DLD1 (cell line): ENCODE measurements around the gene HPS1.
"Not testable (repeated sequence)": the region's sequence is repeated elsewhere in the genome, so short reads cannot be mapped to it uniquely, and the experiment has no call there.

Experiments
- in situ Hi-C: cut with HindIII; loops from 2 replicates; pipeline ENCODE4 v1.10.0; 2017; ENCODE audit warnings: low sequenced_read_pairs

Gene HPS1

GRCh38 chr10:98396096-98397063, 50.4 kb downstream of the HPS1 start:
- in situ Hi-C loops, result no loop called here

- in situ Hi-C loops, result no loop called here
Observed at GRCh38 chr10:98394851-98395440, 51.8 kb downstream of the HPS1 start.

- in situ Hi-C loops, result no loop called here
Observed at GRCh38 chr10:98391578-98391991, 55.1 kb downstream of the HPS1 start.

- in situ Hi-C loops, result no loop called here
Observed at GRCh38 chr10:98391065-98391464, 55.7 kb downstream of the HPS1 start.

GRCh38 chr10:98390406-98390805, 56.3 kb downstream of the HPS1 start:
- in situ Hi-C loops, result no loop called here

GRCh38 chr10:98389398-98389797, 57.3 kb downstream of the HPS1 start:
- in situ Hi-C loops, result no loop called here

- in situ Hi-C loops, result no loop called here
Observed at GRCh38 chr10:98388101-98388655, 58.6 kb downstream of the HPS1 start.

GRCh38 chr10:98384531-98385133, 62.1 kb downstream of the HPS1 start:
- in situ Hi-C loops, result no loop called here

GRCh38 chr10:98383869-98384268, 62.9 kb downstream of the HPS1 start:
- in situ Hi-C loops, result no loop called here

- in situ Hi-C loops, result not testable (repeated sequence)
Observed at GRCh38 chr10:98383134-98383667, 63.5 kb downstream of the HPS1 start.

- in situ Hi-C loops, result no loop called here
Observed at GRCh38 chr10:98382691-98383101, 64.0 kb downstream of the HPS1 start.

- in situ Hi-C loops, result no loop called here
Observed at GRCh38 chr10:98380493-98381339, 66.0 kb downstream of the HPS1 start.

- in situ Hi-C loops, result no loop called here
Observed at GRCh38 chr10:98378722-98379121, 68.0 kb downstream of the HPS1 start.

- in situ Hi-C loops, result no loop called here
Observed at GRCh38 chr10:98377536-98377935, 69.2 kb downstream of the HPS1 start.

GRCh38 chr10:98377001-98377400, 69.7 kb downstream of the HPS1 start:
- in situ Hi-C loops, result no loop called here

GRCh38 chr10:98376485-98376884, 70.2 kb downstream of the HPS1 start:
- in situ Hi-C loops, result no loop called here

GRCh38 chr10:98374217-98374985, 72.3 kb downstream of the HPS1 start:
- in situ Hi-C loops, result no loop called here

GRCh38 chr10:98373260-98374040, 73.3 kb downstream of the HPS1 start:
- in situ Hi-C loops, result no loop called here
